Heart left ventricle (tissue), 16 donors: Measurements from ENCODE around the gene SMIM31. TPM values are rescaled to one million over a fixed set of nuclear protein-coding genes. Genes with fewer than 3 reads are reported as not detected.

Experiments
- ATAC-seq, 4 donors: fragments of 200-7000 bp; cut with Tn5 transposase; one replicate each; pipeline ENCODE4 v1.9.1; 2020 to 2022; ENCODE audit warnings: moderate library complexity in 4 of 4, mild to moderate bottlenecking in 3 of 4, moderate number of reproducible peaks in 1 of 4
- DNase-seq, 5 donors: peaks; one replicate each; pipeline ENCODE4 v3.0.0-alpha.2; 2020
- H3K27ac ChIP-seq, 12 donors: fragments of 200-600 bp; sonication (generic) in 4 of 12; one replicate each; pipeline versions ENCODE4 v1.5.0 to v1.8.0; 2016 to 2022; ENCODE audit warnings: mild to moderate bottlenecking in 2 of 12
- H3K27me3 ChIP-seq, 9 donors: fragments of 200-600 bp; sonication (generic) in 2 of 9; one replicate each; pipeline versions ENCODE4 v1.5.1 to v1.8.0; 2016 to 2022; ENCODE audit warnings: mild to moderate bottlenecking in 3 of 9
- H3K36me3 ChIP-seq, 9 donors: fragments of 200-600 bp; sonication (generic) in 2 of 9; one replicate each; pipeline versions ENCODE4 v1.5.0 to v1.8.0; 2018 to 2022; ENCODE audit warnings: mild to moderate bottlenecking in 2 of 9
- H3K4me1 ChIP-seq, 12 donors: fragments of 200-600 bp; sonication (generic) in 4 of 12; one replicate each; pipeline versions ENCODE4 v1.5.0 to v1.8.0; 2016 to 2022; ENCODE audit warnings: mild to moderate bottlenecking in 3 of 12
- H3K4me3 ChIP-seq, 12 donors: fragments of 200-600 bp; sonication (generic) in 4 of 12; one replicate each; pipeline versions ENCODE4 v1.5.0 to v1.8.0; 2017 to 2022; ENCODE audit warnings: mild to moderate bottlenecking in 9 of 12, moderate library complexity in 4 of 12
- H3K9me3 ChIP-seq, 12 donors: fragments of 200-600 bp; sonication (generic) in 4 of 12; one replicate each; pipeline versions ENCODE4 v1.5.0 to v1.8.0; 2016 to 2022; ENCODE audit warnings: mild to moderate bottlenecking in 1 of 12
- POLR2A ChIP-seq, 2 donors: fragments of 450-650 bp; IDR thresholded peaks; one replicate each; pipeline ENCODE4 v1.6.1; 2017; ENCODE audit warnings: antibody characterized with exemption in 2 of 2, mild to moderate bottlenecking in 2 of 2, moderate library complexity in 2 of 2
- WGBS, 4 donors: extraction: QIAGEN DNeasy Blood & Tissue Kit in 2 of 4; methylation state at CpG; one replicate each; pipeline versions ENCODE4 v1.1.5 to v1.1.7; 2013 to 2018; 5-methylcytosine and 5-hydroxymethylcytosine counted together
- intact Hi-C, 10 donors: fragments of 100-400 bp; cut with DNase I; formaldehyde crosslinking; loops; one replicate each; pipeline versions ENCODE4 v1.11.1 to v1.14.2; 2022
- polyA plus RNA-seq, 2 donors: library from polyadenylated mRNA; stranded (reverse); fragments of 200-250 nt; gene quantifications; one replicate each; pipeline ENCODE4 v1.2.3, GENCODE V29; 2013
- total RNA-seq, 9 donors: library from RNA; depleted of rRNA in 2 of 9; stranded (reverse); fragments of >200 nt in 2 of 9; fragmentation: NEBNext Ultra II Directional in 3 of 9; extraction: Animal tissue kit (Norgen Biotek cat#: 25700) in 3 of 9; gene quantifications; one replicate each; pipeline versions ENCODE4 v1.1.0 to v1.2.4, GENCODE V29; 2016 to 2023
- TF ChIP-seq, protein P1 (sequence below), 12 donors: fragments of 200-600 bp; sonication (generic) in 4 of 12; IDR thresholded peaks; one replicate each; pipeline versions ENCODE4 v1.5.0 to v1.8.0; 2018 to 2022; ENCODE audit warnings: antibody characterized with exemption in 12 of 12, mild to moderate bottlenecking in 5 of 12
- donor health status: ischemic (EF 13 %, LVEDD 7.1; RV severe dilation, severe dysfunction).
- donor health status: healthy with polysubstance abuse.
- donor health status: DM: no; HTN: yes; CAD: no.
- donor health status: DM: no; HTN: no; CAD: no.
- donor health status: ischemic (EF 25% LVEDD 6.9; RV normal size, moderate dysfunction).
- donor health status: ischemic (EF 25% LVEDD 5.7; RV mildly dilated, moderate dysfunction).
- donor health status: healthy.
- donor health status: DM: yes; HTN: yes; CAD: no.
- donor health status: ischemic (EF 35%, LVEDD 5.7; RV mildly dilated, moderate dysfunction).
- donor health status: nonischemic (EF 11% LVEDD 7.7; RV severe dilation, severe dysfunction).
- donor health status: DM: yes; HTN: yes; CAD: no.
- donor health status: PGD.
- donor health status: ischemic (EF 29% LVEDD 5.4; RV normal size, mild dysfunction).
- donor health status: nonischemic (EF 23%, LVEDD 6.1; RV moderate dilation, normal function).

SMIM31 gene
- total and polyA plus RNA-seq, 11 donors, result not detected

DNA sequence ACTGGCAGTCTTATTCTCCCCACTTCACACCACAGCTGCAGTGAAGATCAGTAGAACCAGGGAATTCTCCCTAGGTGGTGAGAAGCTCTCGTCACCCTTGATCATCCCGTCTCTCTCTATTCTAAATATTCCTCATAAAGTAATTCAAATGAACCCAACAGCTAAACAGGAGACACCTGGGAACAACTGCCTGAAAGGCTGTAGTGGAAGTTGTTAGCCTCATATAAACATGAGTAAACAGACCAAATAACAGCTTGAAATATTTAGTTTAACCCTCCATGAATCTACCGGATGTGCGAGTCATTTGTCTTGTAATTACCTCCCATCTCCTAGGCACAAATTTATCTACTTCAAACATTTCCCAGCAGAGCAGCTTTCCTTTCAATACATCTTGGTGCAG lies 92.6 kb downstream of the SMIM31 start:
- Histone ChIP-seq H3K9me3 (no peaks in the 10 kb centered on the region), H3K27ac (no peak overlapping the region), H3K4me3 (no peak overlapping the region), H3K36me3 (no peaks in the 10 kb centered on the region), H3K27me3 (no peaks in the 10 kb centered on the region), H3K4me1 (no peaks in the 10 kb centered on the region)
- DNase-seq, result no peak
- TF ChIP-seq POLR2A (IDR thresholded peaks at IDR 0.05), result no peak
- TF ChIP-seq, protein P1, sequence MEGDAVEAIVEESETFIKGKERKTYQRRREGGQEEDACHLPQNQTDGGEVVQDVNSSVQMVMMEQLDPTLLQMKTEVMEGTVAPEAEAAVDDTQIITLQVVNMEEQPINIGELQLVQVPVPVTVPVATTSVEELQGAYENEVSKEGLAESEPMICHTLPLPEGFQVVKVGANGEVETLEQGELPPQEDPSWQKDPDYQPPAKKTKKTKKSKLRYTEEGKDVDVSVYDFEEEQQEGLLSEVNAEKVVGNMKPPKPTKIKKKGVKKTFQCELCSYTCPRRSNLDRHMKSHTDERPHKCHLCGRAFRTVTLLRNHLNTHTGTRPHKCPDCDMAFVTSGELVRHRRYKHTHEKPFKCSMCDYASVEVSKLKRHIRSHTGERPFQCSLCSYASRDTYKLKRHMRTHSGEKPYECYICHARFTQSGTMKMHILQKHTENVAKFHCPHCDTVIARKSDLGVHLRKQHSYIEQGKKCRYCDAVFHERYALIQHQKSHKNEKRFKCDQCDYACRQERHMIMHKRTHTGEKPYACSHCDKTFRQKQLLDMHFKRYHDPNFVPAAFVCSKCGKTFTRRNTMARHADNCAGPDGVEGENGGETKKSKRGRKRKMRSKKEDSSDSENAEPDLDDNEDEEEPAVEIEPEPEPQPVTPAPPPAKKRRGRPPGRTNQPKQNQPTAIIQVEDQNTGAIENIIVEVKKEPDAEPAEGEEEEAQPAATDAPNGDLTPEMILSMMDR (IDR thresholded peaks at IDR 0.05), result no peak
- WGBS, 4 donors, result 68 to 75% (median 69%) methylated on average over 4 of the region's 4 CpGs
- intact Hi-C loops, result no loop called here
- peak in 1 of 4 donors; percentile 20 for ATAC-seq

DNA sequence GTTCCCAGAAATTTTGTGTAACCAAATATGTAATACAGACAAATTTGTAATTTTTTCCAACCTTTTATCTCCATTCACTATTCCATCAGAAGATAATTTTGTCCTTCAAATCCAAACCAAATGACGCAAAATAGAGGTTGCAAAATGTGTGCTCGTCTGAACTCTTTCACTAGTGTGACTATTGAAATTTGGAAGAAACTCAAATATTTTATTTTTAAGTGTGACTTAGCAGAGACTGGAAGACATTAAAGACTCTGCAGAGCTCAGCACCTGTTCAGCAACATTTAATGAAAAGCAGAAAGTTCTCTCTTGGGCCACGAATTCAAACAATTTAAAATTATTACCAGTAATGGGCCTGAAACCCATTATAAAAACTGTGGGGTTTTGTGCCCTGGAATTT lies 93.1 kb downstream of the SMIM31 start:
- intact Hi-C loops, result no loop called here

GRCh38 chr4:164847967-164848649 lies 94.2 kb downstream of the SMIM31 start:
- intact Hi-C loops, result no loop called here
- H3K27ac ChIP-seq, result no peak overlapping the region
- DNase-seq (no peak), ATAC-seq (no peak)
- 45 to 73% (median 51%) methylated on average over 2 of the region's 2 CpGs for WGBS, 4 donors
- H3K9me3 ChIP-seq, result no peaks in the 10 kb centered on the region
- H3K27me3 ChIP-seq, result no peaks in the 10 kb centered on the region
- TF ChIP-seq, protein P1 (IDR thresholded peaks at IDR 0.05), result no peak
- TF ChIP-seq POLR2A (IDR thresholded peaks at IDR 0.05), result no peak
- no peak overlapping the region for H3K4me3 ChIP-seq
- no peaks in the 10 kb centered on the region for H3K36me3 ChIP-seq
- H3K4me1 ChIP-seq, result no peaks in the 10 kb centered on the region

More for the DNA sequence above, 93.1 kb downstream of the SMIM31 start:
- WGBS, 4 donors, result 59 to 71% (median 62%) methylated on average over 3 of the region's 3 CpGs
- Histone ChIP-seq H3K36me3 (no peaks in the 10 kb centered on the region), H3K4me1 (no peaks in the 10 kb centered on the region), H3K9me3 (no peaks in the 10 kb centered on the region), H3K27ac (no peak overlapping the region), H3K27me3 (no peaks in the 10 kb centered on the region), H3K4me3 (no peak overlapping the region)
- ATAC-seq (peak in 1 of 4 donors; percentile 49), DNase-seq (no peak)
- TF ChIP-seq, protein P1 (IDR thresholded peaks at IDR 0.05), result no peak
- TF ChIP-seq POLR2A (IDR thresholded peaks at IDR 0.05), result no peak

Other genes starting within 250 kb of the SMIM31 start
- not detected for gene APELA, start 123.0 kb downstream of the SMIM31 start, total RNA-seq
- not detected for gene APELA, start 123.0 kb downstream of the SMIM31 start, polyA plus RNA-seq
- gene TRIM61, start 223.5 kb downstream of the SMIM31 start, total RNA-seq, result 1 to 10 TPM in 7 of 9 donors, under 1 TPM in 2; 0.94 to 3.0 (median 2.1) TPM
- gene TRIM61, start 223.5 kb downstream of the SMIM31 start, polyA plus RNA-seq, result 1 to 10 TPM in 1 of 2 donors, under 1 TPM in 1; 0.76 to 2.1 TPM